CD8-positive, alpha-beta memory T cell (primary cell): ENCODE results near the gene COX4I1. TPM values are rescaled to one million over a fixed set of nuclear protein-coding genes. Genes with fewer than 3 reads are reported as not detected.
A peak's percentile ranks its signal among the peaks of the same experiment; 100 is the strongest.

Experiments
- CTCF ChIA-PET: fragments of 350-600 bp; sonication (Branson Sonifier 250); formaldehyde crosslinking; loops from one replicate; lab custom pipeline; 2021; ENCODE audit warnings: antibody characterized with exemption; lab: Charles Lee
- POLR2A ChIA-PET: fragments of 350-600 bp; sonication (Branson Sonifier 250); formaldehyde crosslinking; loops from one replicate; lab custom pipeline; 2021; ENCODE audit warnings: antibody characterized with exemption; lab: Charles Lee
- DNase-seq, 5 donors: peaks; one replicate each; pipeline versions ENCODE4 v3.0.0 to v3.0.0-alpha.2; 2020 to 2022; ENCODE audit warnings: mixed read lengths in 1 of 5
- H3K27ac ChIP-seq: one replicate; pipeline ENCODE4 v1.7.0; 2013; ENCODE audit warnings: low read depth, mild to moderate bottlenecking, low read length, moderate library complexity
- H3K27me3 ChIP-seq: 2 replicates; pipeline ENCODE4 v1.7.0; 2013; ENCODE audit warnings: low read length, mild to moderate bottlenecking; ENCODE audit not compliant: insufficient read depth, poor library complexity, severe bottlenecking
- H3K36me3 ChIP-seq: 2 replicates; pipeline ENCODE4 v1.7.0; 2013; ENCODE audit warnings: mild to moderate bottlenecking, low read length, moderate library complexity; ENCODE audit not compliant: insufficient read depth
- H3K4me1 ChIP-seq: 2 replicates; pipeline ENCODE4 v1.7.0; 2013; ENCODE audit warnings: mild to moderate bottlenecking, low read length, moderate library complexity; ENCODE audit not compliant: insufficient read depth
- H3K4me3 ChIP-seq: 2 replicates; pipeline ENCODE4 v1.7.0; 2013; ENCODE audit warnings: mild to moderate bottlenecking, low read length
- H3K9me3 ChIP-seq: 2 replicates; pipeline ENCODE4 v1.7.0; 2013; ENCODE audit warnings: mild to moderate bottlenecking, low read length
- H3K27ac Mint-ChIP-seq, 8 donors: one replicate each; pipeline ENCODE4 v1.8.0; 2020 to 2021; ENCODE audit warnings: mixed read lengths in 8 of 8, mild to moderate bottlenecking in 6 of 8, inconsistent platforms in 3 of 8, moderate library complexity in 3 of 8
- H3K27me3 Mint-ChIP-seq, 2 donors: one replicate each; pipeline ENCODE4 v1.8.0; 2020 to 2021; ENCODE audit warnings: mixed read lengths in 2 of 2, mild to moderate bottlenecking in 1 of 2, moderate library complexity in 1 of 2
- H3K36me3 Mint-ChIP-seq, 3 donors: one replicate each; pipeline ENCODE4 v1.8.0; 2020 to 2021; ENCODE audit warnings: mixed read lengths in 3 of 3, inconsistent platforms in 1 of 3, mild to moderate bottlenecking in 1 of 3
- H3K4me1 Mint-ChIP-seq, 3 donors: one replicate each; pipeline ENCODE4 v1.8.0; 2020 to 2021; ENCODE audit warnings: mixed read lengths in 3 of 3, inconsistent platforms in 1 of 3, mild to moderate bottlenecking in 1 of 3
- H3K4me3 Mint-ChIP-seq, 7 donors: one replicate each; pipeline ENCODE4 v1.8.0; 2020 to 2021; ENCODE audit warnings: mixed read lengths in 7 of 7, mild to moderate bottlenecking in 6 of 7, moderate library complexity in 4 of 7, inconsistent platforms in 2 of 7
- H3K9me3 Mint-ChIP-seq, 5 donors: one replicate each; pipeline ENCODE4 v1.8.0; 2020 to 2022; ENCODE audit warnings: mixed read lengths in 5 of 5, mild to moderate bottlenecking in 3 of 5, moderate library complexity in 2 of 5, inconsistent platforms in 1 of 5
- polyA plus RNA-seq: library from polyadenylated mRNA; unstranded; fragments of 300-500 nt; fragmentation: Illumina TruSeq; gene quantifications from one replicate; pipeline ENCODE4 v1.2.3, GENCODE V29; 2021
- total RNA-seq, 2 experiments: library from RNA; stranded (reverse); gene quantifications; one replicate each; pipeline ENCODE4 v1.2.3, GENCODE V29; 2021

COX4I1 gene
- total and polyA plus RNA-seq, 3 experiments from 2014 or later: 449 to 951 (median 470) TPM

- peaks cover 16% of the 10 kb centered on the region for H3K36me3 ChIP-seq
- peaks cover 17 to 75% (median 27%) of the 10 kb centered on the region in 3 donors for H3K36me3 Mint-ChIP-seq
- no peak for DNase-seq
- no peak overlapping the region for H3K4me3 ChIP-seq
- no peaks in the 10 kb centered on the region for H3K9me3 Mint-ChIP-seq
- H3K9me3 ChIP-seq: no peaks in the 10 kb centered on the region
- H3K4me1 ChIP-seq: peaks cover 26% of the 10 kb centered on the region
- H3K4me3 Mint-ChIP-seq: peak overlapping the region in 4 of 7 donors; percentile 24 to 48 (median 33)
- H3K27ac ChIP-seq: no peak overlapping the region
- ChIA-PET POLR2A (no interaction called here), CTCF (interaction anchor here (1.0 kb wide), 1 partner anchor 23 kb away, joined by 3 read pairs; no protein-coding TSS in a partner anchor)
- H3K27me3 Mint-ChIP-seq: no peaks in the 10 kb centered on the region
- peaks cover 53 to 80% (median 71%) of the 10 kb centered on the region in 3 donors for H3K4me1 Mint-ChIP-seq
- no peaks in the 10 kb centered on the region for H3K27me3 ChIP-seq
- peak overlapping the region in 5 of 8 donors; percentile 18 to 94 (median 26) for H3K27ac Mint-ChIP-seq
Observed at GRCh38 chr16:85796152-85796551, 3.3 kb upstream of the COX4I1 start.

GRCh38 chr16:85796599-85796998 lies 2.9 kb upstream of the COX4I1 start:
- ChIA-PET CTCF (interaction anchor here (0.8 kb wide), 1 partner anchor 25 kb away, joined by 3 read pairs; no protein-coding TSS in a partner anchor), POLR2A (no interaction called here)
- Histone ChIP-seq H3K9me3 (no peaks in the 10 kb centered on the region), H3K27ac (no peak overlapping the region), H3K4me3 (no peak overlapping the region), H3K36me3 (peaks cover 20% of the 10 kb centered on the region), H3K27me3 (no peaks in the 10 kb centered on the region), H3K4me1 (peaks cover 28% of the 10 kb centered on the region)
- Mint-ChIP-seq H3K27me3 (no peaks in the 10 kb centered on the region), H3K9me3 (no peaks in the 10 kb centered on the region), H3K27ac (peak overlapping the region in 3 of 8 donors; percentile 37 to 97 (median 94)), H3K4me3 (peak overlapping the region in 4 of 7 donors; percentile 24 to 89 (median 71)), H3K36me3 (peaks cover 13 to 74% (median 27%) of the 10 kb centered on the region in 3 donors), H3K4me1 (peaks cover 54 to 80% (median 71%) of the 10 kb centered on the region in 3 donors)
- DNase-seq: no peak

- Mint-ChIP-seq H3K27ac (peak overlapping the region in 7 of 8 donors; percentile 47 to 97 (median 78)), H3K36me3 (peaks cover 11 to 74% (median 24%) of the 10 kb centered on the region in 3 donors), H3K4me3 (peak overlapping the region; percentile 82 to 91 (median 86)), H3K4me1 (peaks cover 55 to 81% (median 72%) of the 10 kb centered on the region in 3 donors), H3K27me3 (no peaks in the 10 kb centered on the region), H3K9me3 (no peaks in the 10 kb centered on the region)
- DNase-seq: no peak
- Histone ChIP-seq H3K9me3 (no peaks in the 10 kb centered on the region), H3K36me3 (peaks cover 23% of the 10 kb centered on the region), H3K4me3 (peak overlapping the region; percentile 92), H3K4me1 (peaks cover 28% of the 10 kb centered on the region), H3K27ac (peak overlapping the region; percentile 90), H3K27me3 (no peaks in the 10 kb centered on the region)
- CTCF ChIA-PET: interaction anchor here (0.8 kb wide), 1 partner anchor 378 kb away, joined by 3 read pairs; no protein-coding TSS in a partner anchor
- POLR2A ChIA-PET: no interaction called here
Observed at GRCh38 chr16:85798283-85798776, 1.2 kb upstream of the COX4I1 start.

GRCh38 chr16:85798901-85799496 lies 496 bp upstream of the COX4I1 start:
- peak overlapping the region; percentile 90 for H3K27ac ChIP-seq
- DNase-seq: peak in 4 of 5 donors; percentile 28 to 58 (median 36)
- Mint-ChIP-seq H3K27me3 (no peaks in the 10 kb centered on the region), H3K4me3 (peak overlapping the region; percentile 82 to 95 (median 88)), H3K36me3 (peaks cover 11 to 75% (median 26%) of the 10 kb centered on the region in 3 donors), H3K9me3 (no peaks in the 10 kb centered on the region), H3K4me1 (peaks cover 55 to 83% (median 71%) of the 10 kb centered on the region in 3 donors), H3K27ac (peak overlapping the region; percentile 78 to 97 (median 92))
- no peaks in the 10 kb centered on the region for H3K27me3 ChIP-seq
- H3K4me3 ChIP-seq: peak overlapping the region; percentile 92
- no peaks in the 10 kb centered on the region for H3K9me3 ChIP-seq
- CTCF ChIA-PET: no interaction called here
- H3K36me3 ChIP-seq: peaks cover 30% of the 10 kb centered on the region
- POLR2A ChIA-PET: no interaction called here
- H3K4me1 ChIP-seq: peaks cover 28% of the 10 kb centered on the region

GRCh38 chr16:85800321-85800669 lies 800 bp downstream of the COX4I1 start:
- DNase-seq: peak in 2 of 5 donors; percentile 30 to 61
- Histone ChIP-seq H3K36me3 (peaks cover 36% of the 10 kb centered on the region), H3K27ac (peak overlapping the region; percentile 90), H3K4me3 (peak overlapping the region; percentile 92), H3K9me3 (no peaks in the 10 kb centered on the region), H3K4me1 (peaks cover 28% of the 10 kb centered on the region), H3K27me3 (no peaks in the 10 kb centered on the region)
- no peaks in the 10 kb centered on the region for H3K27me3 Mint-ChIP-seq
- H3K9me3 Mint-ChIP-seq: no peaks in the 10 kb centered on the region
- CTCF ChIA-PET: interaction anchor here (1.5 kb wide), 1 partner anchor 11 kb away, joined by 3 read pairs; no protein-coding TSS in a partner anchor
- POLR2A ChIA-PET: no interaction called here
- peaks cover 52 to 77% (median 64%) of the 10 kb centered on the region in 3 donors for H3K4me1 Mint-ChIP-seq
- peak overlapping the region; percentile 94 to 98 (median 97) for H3K27ac Mint-ChIP-seq
- peaks cover 11 to 74% (median 27%) of the 10 kb centered on the region in 3 donors for H3K36me3 Mint-ChIP-seq
- peak overlapping the region; percentile 84 to 89 (median 87) for H3K4me3 Mint-ChIP-seq

- ChIA-PET POLR2A (no interaction called here), CTCF (interaction anchor here (0.8 to 1.6 kb wide), 3 partner anchors 16 to 209 kb away, joined by 3 to 5 read pairs (median 4); no protein-coding TSS in a partner anchor)
- no peaks in the 10 kb centered on the region for H3K27me3 ChIP-seq
- Mint-ChIP-seq H3K4me1 (peaks cover 28 to 46% (median 35%) of the 10 kb centered on the region in 3 donors), H3K36me3 (peaks cover 16 to 67% (median 29%) of the 10 kb centered on the region in 3 donors), H3K9me3 (no peaks in the 10 kb centered on the region), H3K27me3 (no peaks in the 10 kb centered on the region), H3K4me3 (peak overlapping the region in 1 of 7 donors; percentile 51), H3K27ac (peak overlapping the region in 3 of 8 donors; percentile 1 to 73 (median 27))
- H3K27ac ChIP-seq: no peak overlapping the region
- H3K4me3 ChIP-seq: no peak overlapping the region
- no peak for DNase-seq
- peaks cover 16% of the 10 kb centered on the region for H3K4me1 ChIP-seq
- H3K9me3 ChIP-seq: no peaks in the 10 kb centered on the region
- peaks cover 44% of the 10 kb centered on the region for H3K36me3 ChIP-seq
Observed at GRCh38 chr16:85803570-85803969, 4.1 kb downstream of the COX4I1 start.

GRCh38 chr16:85805442-85806045 lies 6.0 kb downstream of the COX4I1 start:
- Mint-ChIP-seq H3K27me3 (no peaks in the 10 kb centered on the region), H3K27ac (no peak overlapping the region), H3K4me3 (no peak overlapping the region), H3K9me3 (no peaks in the 10 kb centered on the region), H3K36me3 (peaks cover 16 to 59% (median 29%) of the 10 kb centered on the region in 3 donors), H3K4me1 (peaks cover 21 to 36% (median 28%) of the 10 kb centered on the region in 3 donors)
- Histone ChIP-seq H3K4me3 (no peak overlapping the region), H3K27ac (no peak overlapping the region), H3K9me3 (no peaks in the 10 kb centered on the region), H3K4me1 (peaks cover 7% of the 10 kb centered on the region), H3K36me3 (peaks cover 44% of the 10 kb centered on the region), H3K27me3 (no peaks in the 10 kb centered on the region)
- ChIA-PET CTCF (no interaction called here), POLR2A (no interaction called here)
- no peak for DNase-seq
